Measurements from ENCODE around the gene CCDC85C.

Gene CCDC85C

GRCh38 chr14:99535908-99536778 lies 67.9 kb downstream of the CCDC85C start:
- no peak for DNase-seq

GRCh38 chr14:99535448-99535847 lies 68.6 kb downstream of the CCDC85C start:
- no peak for DNase-seq

GRCh38 chr14:99534863-99535262 lies 69.1 kb downstream of the CCDC85C start:
- no peak for DNase-seq

- no peak for DNase-seq
Observed at GRCh38 chr14:99534333-99534732, 69.7 kb downstream of the CCDC85C start.

DNA sequence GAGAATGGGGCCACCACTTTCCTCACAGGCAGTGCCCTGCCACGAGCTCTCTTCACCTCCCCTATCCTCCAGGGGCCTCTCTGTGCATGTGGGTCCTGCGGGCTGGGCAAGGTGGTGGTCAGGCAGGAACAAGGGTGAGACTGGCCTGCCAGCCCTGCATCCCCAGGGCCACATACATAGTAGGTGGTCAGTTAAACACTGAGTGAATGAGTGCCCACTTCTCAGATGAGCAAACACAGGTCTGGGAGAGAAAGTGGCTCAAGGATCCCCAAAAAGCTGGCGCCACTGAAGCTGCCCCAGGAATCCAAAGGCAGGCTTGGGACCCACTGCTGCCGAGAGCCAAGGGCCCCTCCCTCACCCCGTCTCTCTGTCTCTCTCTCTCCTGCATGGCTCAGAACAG lies 71.7 kb downstream of the CCDC85C start:
- no peak for DNase-seq

DNA sequence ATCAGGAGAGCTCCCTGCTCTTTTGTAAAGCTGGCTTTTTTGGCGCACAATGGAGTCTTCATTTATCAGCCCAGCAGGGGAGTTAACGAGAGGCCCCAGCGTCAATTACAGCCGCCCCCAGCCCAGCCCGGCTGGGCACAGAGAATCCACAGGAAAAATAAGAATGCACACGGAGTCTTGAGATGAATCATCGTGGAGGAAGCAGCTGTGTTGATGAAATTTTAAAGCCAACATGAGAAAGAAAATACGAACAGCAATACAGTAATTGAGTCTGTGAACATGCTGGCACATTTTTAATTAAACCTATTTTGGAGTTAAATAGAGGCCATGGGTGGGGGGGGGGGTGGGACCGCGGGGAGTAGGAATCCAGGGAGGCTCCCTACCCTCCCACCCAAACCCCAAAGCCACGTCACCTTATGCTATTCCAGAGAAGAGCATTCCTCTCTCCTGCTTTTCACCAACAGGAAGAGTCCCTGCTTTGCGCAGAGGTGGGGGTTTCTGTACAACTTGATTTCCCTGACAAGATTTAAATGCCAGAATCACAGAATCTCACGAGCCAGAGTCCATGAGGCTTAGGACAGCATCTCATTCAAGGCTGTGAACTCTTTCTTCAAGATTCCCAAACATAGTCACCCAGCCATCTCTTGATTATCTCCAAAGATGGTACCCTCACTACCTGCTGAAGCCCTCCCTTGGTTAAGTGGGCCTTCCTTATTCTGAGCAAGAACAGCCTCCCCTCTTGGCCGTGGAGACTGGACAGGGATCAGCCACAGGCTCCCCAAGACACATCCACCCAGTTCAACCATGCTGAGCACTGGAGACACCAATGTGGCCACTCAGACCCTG lies 72.5 kb downstream of the CCDC85C start:
- DNase-seq: no peak

DNA sequence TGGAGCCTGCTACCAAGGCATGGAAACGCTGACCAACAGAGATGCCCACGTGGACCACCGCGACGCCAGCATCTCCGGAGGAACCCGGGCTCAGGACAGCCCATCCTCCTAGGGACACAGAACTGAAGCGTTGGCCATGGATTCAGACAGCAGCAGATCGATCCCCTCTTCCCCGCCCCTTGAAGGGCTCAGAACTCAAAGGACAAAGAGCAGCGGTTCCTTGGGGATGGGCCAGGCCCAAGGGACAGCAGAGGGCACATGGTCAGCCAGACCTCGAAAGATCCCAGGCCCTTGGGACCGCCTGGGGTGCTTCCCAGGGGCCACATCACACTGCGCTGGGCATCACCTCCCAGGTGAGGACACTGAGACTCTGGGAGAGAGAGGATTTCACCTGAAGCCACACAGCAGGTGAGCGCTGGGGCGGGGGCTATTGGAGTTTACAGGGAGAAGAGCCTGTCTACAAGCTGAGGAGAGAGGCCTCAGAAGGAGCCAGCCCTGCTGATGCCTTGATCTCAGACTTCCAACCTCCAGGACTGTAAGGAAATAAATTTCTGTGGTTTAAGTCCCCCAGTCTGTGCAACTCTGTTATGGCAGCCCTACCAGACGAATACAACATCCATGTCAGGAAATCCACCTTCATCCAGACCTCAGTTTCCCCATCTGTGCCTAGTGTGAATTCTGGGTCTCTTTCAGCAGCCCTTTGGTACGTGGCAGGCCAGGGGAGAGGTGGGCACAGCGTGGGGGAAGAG lies 73.4 kb downstream of the CCDC85C start:
- DNase-seq: no peak

DNA sequence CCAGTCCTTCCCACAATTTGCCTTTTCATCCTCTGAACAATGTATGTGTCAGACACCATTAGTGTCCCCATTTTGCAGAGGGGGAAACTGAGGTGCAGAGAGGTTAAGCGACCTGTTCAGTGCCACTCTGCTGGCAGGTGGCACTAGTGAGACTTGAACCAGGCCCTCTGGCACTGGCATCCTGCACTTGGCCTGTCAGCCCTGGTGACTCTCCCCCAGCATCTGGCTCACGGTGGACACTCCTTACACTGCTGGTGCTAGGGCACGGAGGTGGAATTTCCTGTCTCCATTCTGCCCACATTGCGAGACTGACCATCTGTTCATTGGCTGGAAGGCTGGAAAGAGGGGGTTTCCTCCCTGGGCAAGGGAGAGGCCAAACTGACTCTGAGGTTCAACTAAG lies 74.1 kb downstream of the CCDC85C start:
- no peak for DNase-seq

DNA sequence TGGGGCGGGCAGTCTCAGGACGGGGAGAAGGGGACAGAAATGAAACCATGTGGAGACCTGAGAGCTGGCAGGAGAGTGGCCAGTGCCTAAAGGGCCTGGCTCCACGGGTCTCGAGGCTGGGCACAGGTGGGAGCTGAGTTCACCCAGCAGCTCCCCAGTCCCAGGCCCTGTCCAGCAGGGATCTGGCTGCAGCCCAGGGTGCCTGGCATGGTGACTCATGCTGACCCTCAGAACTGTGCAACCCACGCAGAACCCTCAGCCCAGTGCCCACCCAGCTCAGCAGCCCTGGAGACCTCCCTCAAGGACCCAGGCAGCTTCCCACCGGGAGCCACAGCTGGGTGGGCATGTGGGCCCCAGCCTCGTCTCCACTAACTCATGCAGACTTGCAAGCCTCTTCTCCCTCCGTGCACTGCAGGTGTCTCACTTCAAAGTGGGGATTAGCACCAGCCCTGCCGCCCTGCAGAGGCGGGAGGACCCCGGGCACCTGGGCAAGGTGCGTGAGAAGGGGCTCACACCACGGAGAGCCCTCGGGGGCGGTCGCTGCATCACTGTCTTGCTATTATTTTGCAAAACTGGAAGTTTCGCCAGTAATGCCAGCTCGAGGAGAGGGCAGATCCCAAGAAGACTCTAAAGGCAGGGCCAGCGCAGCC lies 76.5 kb downstream of the CCDC85C start:
- DNase-seq: no peak

GRCh38 chr14:99527026-99527425 lies 77.0 kb downstream of the CCDC85C start:
- no peak for DNase-seq

- DNase-seq: no peak
Observed at GRCh38 chr14:99525699-99526080, 78.3 kb downstream of the CCDC85C start.

DNA sequence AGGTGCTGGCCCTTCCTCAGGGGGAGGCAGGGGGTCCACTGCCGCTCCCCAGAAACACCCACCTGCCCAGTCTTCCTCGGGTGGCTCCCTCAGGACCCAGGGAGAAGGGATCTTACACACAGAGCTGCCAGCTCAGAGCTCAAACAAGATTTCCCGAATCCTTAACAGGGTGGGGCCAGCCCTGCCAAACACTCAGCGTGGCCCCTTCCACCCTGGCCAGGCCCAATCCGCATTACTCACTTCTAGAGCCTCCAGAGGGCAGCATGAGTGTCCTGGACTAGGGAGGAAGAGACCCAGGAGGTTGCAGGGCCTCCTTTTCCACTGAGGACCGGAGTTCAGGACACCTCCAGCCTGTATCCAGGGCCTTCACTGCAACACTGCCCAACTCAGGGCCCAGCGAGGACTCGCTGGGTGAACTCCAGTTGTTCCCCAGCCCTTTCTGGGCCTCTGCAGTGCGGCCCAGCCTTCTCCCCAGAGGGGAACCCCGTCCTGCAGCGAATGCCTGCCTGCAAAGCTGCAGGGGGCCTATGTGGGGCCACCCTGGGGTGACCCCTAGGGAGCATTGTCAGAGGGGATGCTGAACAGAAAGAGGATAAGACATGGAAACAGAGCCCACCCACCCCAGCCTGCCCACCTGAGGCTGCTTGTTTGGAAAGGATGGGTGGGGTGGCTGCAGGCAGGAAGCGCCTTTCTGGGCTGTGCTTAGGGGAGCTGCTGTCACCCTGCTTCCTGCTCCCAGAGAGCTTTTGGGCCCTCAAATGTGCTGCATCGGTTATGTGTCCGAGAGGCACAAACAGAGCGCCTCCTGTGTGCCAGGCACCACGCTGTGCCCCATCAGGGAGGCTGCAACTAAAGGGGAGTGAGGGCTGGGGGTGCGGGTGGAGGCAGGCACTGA lies 79.0 kb downstream of the CCDC85C start:
- no peak for DNase-seq

DNA sequence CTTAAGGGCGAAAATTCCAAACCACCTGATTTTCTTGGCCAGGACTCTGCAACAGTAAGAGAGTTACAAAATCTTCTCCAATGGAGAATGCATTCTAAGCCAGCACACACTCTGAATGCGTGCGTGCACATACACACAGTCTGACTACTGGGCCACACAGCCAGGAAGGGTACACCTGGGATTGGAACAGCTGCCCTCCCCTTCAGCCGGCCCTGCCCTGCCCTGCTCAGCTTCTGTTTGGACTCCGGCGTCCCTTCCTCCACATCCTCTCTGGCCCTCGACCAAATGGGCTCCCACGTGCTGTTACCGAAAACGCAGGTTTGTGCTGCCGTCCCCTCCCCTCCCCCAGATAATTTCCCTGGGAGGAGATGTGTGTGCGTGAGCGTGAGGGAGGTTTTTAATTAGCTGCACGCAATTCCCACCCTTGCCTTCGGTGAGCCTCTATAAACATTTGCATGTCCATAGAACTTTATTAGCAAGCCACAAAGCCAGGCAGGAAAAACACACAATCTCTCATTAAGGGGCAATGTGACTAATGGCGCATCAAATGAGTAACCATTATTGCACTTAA lies 79.8 kb downstream of the CCDC85C start:
- DNase-seq: no peak

DNA sequence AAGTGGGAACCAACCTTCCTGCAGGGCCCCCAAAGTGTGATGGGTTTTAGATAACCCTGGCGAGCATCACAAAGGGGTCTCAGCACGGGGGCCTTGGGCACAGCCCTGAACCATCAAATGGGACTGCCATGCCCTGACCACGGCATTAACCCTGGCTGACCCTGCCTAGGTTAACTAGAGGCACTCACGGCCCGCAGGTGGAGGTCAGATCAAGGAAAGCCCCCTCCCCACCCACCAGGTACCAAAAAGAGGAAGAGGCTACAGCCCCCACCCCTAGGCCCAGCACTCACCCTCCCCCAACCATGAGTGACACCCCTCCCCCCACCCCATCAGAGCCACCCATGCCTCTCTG lies 80.3 kb downstream of the CCDC85C start:
- DNase-seq: no peak

GRCh38 chr14:99522934-99523703 lies 80.9 kb downstream of the CCDC85C start:
- no peak for DNase-seq

- DNase-seq: no peak
Observed at GRCh38 chr14:99522457-99522891, 81.5 kb downstream of the CCDC85C start.

GRCh38 chr14:99522025-99522401 lies 82.0 kb downstream of the CCDC85C start:
- DNase-seq: no peak

- DNase-seq: no peak
Observed at GRCh38 chr14:99521176-99522024, 82.6 kb downstream of the CCDC85C start.

- no peak for DNase-seq
Observed at GRCh38 chr14:99520571-99521081, 83.4 kb downstream of the CCDC85C start.

Data from NCI-H1436 (cell line).